ENCODE data around the gene TARS2.

DNA sequence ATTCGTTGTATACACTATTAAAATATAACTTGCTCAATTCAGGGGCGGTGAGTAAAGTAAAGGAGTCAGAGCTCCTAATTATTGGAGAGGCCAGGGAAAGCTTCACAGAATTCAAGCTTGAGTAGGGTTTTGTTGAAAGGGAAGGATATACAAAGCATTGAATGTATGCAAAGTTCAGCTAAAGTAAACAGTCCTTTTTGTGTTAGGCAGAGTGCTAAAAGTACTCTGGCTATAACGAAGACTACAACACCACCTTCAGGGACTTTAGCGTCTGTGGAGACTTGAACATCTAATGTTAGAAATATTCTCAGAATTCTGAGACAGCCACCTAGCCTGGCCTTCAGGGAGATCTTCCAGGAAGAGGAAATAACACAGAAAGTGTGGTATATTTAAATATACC lies 29.4 kb downstream of the TARS2 start:
- TF ChIP-seq, protein P1, sequence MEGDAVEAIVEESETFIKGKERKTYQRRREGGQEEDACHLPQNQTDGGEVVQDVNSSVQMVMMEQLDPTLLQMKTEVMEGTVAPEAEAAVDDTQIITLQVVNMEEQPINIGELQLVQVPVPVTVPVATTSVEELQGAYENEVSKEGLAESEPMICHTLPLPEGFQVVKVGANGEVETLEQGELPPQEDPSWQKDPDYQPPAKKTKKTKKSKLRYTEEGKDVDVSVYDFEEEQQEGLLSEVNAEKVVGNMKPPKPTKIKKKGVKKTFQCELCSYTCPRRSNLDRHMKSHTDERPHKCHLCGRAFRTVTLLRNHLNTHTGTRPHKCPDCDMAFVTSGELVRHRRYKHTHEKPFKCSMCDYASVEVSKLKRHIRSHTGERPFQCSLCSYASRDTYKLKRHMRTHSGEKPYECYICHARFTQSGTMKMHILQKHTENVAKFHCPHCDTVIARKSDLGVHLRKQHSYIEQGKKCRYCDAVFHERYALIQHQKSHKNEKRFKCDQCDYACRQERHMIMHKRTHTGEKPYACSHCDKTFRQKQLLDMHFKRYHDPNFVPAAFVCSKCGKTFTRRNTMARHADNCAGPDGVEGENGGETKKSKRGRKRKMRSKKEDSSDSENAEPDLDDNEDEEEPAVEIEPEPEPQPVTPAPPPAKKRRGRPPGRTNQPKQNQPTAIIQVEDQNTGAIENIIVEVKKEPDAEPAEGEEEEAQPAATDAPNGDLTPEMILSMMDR (IDR thresholded peaks at IDR 0.05): no peak; the same call in 1 of the 2 replicates
- no peak for TF ChIP-seq ZFX (IDR thresholded peaks at IDR 0.05; ENCODE audit: borderline replicate concordance)

Data from 22Rv1 (cell line).